CD4-positive, alpha-beta T cell treated with Interleukin-4 for 4 hours (primary cell): ENCODE results near the gene MMRN2.

ENCODE experiments used
- DNase-seq: peaks from one replicate; pipeline ENCODE4 v3.0.0-alpha.2; 2020

The MMRN2 gene

DNA sequence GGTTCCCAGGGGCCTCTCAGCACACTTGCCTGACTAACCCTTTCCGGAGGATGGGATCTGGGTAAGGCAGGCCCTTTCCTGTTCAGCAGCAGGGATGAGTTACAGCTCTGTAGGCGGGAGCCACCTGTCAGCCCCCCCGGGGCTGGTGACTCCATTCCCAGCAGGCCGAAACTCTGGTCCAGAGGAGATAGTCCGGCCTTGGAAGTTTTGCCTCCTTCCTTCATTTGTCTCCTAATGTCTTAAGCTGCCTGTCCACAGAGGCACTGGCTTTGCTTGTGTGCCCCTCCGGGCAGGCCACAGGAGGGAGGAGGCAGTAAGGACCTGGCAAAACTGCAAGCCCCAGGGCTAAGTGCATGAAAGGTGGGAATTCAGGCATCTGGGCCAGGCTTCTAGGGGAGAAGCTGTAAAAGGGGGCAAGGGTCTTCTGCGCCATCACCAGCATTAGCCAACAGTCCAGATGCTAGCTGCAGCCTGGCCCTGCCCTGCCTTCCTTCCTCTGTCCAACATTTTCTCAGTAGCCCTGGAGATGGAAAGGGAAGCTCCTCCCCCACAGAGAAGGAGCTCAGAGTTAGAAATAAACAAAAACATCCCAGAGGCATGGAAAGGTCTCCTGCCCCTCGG lies 12.1 kb upstream of the MMRN2 start:
- DNase-seq, result no peak

DNA sequence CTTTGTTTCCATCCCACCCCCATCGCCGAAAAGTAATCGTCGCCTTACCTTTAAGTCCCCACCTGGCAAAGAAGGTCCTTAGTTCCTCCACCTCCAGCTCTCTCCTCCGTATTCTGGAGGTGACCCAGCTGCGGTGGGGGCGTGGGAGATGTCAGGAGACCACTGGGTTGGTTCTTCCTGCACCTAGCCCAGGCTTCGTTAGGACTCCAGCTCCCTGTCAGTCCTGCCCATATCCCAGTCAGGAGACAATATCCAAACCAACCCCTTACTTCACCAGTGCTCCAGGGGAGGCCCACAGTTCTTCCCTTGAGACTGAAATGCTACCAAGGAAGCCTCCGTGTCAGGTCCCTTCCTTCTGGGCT lies 11.6 kb upstream of the MMRN2 start:
- no peak for DNase-seq

DNA sequence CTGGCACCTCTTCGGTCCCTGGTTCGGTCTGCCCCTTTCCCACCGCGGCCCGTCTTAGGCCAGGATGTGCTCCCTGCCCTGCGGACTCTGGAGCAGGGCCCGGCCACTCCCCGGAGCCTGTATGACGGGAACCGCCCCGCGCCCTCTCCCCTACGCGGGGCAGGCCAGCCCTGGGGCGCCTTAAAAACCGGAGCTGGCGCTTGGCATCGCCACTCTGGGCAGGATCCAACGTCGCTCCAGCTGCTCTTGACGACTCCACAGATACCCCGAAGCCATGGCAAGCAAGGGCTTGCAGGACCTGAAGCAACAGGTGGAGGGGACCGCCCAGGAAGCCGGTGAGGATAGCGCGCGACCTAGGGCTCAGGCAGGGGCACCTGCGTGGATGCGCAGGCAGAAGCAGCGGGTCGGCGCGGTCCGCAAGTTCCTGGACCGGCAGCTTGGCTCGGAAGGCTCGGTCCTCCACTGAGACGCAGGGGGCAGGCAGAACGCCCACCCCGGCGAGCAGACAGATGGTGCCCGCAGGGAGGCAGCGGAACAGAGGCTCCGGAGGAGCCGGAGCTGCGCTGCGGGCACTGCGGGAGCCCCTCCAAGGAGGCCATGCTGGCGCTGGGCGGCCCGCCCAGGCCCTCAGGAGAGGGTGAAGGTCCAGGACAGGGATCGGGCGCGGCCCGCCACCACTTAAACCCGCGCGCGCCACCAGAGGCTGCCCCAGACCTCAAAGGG lies 11.0 kb upstream of the MMRN2 start, which contains the start of gene ADIRF:
ADIRF (plus strand) TSS at position 212 of the 723 bp plus-strand sequence; CDS start at position 275, 63 bp downstream.
- no peak for DNase-seq

DNA sequence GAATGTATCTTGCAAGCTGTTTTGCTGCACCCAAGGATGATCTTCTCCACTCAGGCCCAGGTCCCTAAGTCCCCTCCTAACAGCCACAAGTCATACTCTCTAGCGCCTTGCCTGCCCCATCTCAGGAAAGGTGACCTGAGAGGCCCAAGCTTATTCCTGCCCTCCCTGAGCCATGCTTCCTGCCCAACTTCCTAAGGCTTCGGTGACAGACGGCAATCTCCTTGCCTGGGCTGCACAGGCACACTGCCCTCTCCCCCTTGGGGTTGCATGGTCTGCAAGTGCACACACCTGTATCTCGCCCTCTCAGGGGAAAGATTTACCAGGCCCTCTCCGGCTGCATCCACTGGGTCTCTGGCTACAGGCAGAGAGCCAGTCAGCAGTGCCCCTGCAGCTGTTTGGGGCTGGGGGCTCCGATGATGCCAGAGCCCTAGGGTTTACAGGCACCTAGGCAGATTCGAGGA lies 10.1 kb upstream of the MMRN2 start:
- no peak for DNase-seq

DNA sequence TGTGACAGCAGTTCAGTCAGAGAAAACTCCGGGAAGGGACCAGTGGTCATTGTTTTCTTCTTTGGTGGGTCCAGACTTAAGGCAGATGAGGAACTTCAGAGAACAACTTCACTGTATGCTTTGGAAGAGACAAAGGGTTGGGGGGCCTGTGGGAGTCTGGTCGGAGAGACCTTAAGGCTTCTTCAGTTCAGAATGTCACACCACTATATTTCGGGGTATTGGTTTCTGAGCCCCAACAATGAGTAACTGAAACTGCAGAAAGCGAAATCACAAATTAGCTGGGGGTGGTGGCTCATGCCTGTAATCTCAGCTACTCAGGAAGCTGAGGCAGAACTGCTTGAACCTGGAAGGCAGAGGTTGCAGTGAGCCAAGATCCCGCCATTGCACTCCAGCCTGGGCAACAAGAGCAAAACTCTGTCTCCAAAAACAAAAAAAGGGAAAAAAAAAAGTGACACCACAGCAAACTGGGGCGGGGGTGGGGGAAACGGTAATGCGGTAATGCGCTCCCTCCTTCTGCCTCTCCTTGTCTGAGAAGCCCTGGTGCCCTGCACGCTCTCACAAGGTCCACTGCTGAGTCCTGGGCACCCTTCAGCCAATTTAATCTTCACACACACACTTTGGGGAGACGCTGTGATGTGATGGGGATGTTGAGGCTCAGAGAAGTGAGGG lies 8.7 kb upstream of the MMRN2 start:
- DNase-seq, result no peak

DNA sequence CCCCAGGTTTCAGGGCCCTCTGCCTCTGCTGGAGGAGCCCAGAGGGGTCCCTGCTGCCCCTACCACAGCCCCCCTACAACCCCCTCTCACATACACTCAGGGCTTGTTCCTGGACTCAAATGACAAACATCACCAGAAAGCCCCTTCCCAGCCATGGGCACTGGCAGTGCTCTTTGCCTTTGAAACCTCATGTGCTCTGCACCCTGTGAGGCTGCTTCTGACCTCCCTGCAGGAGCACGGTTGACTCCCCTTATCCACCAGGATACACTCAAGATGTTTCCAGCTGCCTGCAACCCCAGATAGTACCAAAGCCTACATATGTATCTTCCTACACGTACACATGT lies 7.4 kb upstream of the MMRN2 start:
- no peak for DNase-seq

DNA sequence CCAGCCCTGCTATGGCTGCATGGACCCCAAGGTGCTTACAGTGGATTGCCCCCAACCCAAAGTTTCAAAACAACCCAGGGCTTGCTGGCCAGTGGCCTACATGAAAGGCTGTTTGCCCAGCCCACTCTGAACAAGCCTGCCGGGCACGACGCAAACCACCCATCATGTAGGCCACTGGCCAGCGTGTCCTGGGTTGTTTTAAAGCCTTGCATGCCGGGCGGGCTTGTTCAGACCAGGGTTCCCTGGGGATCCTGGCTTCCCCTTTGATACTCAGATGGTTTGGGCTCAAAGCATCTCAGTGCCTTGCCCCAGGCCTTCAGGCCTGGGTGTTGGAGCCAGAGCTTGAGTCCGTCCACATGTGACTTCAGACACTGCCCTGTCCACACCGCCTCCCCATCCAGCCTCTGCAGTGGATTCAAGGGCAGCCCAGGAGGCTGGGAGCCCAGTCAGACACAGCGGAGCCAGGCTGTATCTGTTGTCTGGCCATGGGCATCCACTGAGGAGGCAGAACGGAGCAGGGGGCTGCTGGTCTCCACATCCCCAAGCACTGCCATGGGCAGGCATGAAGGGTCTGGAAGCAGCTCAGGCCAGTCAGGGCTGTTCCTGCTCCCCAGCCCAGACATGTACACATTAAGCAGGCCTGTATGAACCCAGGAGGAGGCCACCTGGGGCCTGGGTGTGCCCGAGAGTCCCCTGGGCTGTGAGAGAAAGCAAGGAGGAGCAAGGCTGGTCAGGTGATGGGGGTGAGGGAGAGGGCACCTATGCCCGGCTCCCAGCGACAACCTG lies 6.8 kb upstream of the MMRN2 start:
- DNase-seq, result no peak

DNA sequence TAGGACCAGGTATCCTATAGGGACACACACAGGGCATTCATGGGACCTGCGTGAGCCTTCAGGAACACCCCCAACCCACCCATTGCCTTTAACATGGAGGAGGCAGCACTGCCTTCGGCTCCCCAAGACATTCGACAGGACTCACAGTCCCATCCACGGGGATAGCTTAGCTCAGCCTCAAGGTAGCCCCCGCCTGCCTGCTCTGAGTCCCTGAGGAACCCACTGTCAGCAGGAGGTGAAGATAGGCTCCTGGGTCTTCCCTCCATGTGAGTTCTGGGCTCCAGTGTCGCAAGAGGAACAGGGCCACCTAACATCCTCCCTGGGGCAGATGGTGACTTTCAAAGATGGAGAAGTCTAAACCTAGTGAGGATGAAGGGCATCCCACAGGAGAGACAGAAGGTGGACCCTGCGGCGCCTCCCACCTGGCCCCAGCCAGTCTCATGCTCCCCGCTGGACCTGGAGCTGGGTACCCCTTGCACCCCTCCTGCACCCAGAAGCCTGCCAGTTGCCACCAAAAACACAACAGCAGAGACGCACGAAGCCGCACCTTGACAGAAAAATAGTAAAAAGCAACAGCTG lies 6.0 kb upstream of the MMRN2 start:
- no peak for DNase-seq

DNA sequence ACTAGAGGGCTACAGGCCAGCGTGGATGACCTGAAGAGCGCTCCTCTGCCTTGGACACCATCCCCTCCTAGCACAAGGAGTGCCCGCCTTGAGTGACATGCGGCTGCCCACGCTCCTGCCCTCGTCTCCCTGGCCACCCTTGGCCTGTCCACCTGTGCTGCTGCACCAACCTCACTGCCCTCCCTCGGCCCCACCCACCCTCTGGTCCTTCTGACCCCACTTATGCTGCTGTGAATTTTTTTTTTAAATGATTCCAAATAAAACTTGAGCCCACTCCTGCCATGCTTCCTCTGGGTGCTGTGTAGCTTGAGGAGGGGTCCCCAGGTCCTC lies 5.5 kb upstream of the MMRN2 start:
- DNase-seq, result no peak

DNA sequence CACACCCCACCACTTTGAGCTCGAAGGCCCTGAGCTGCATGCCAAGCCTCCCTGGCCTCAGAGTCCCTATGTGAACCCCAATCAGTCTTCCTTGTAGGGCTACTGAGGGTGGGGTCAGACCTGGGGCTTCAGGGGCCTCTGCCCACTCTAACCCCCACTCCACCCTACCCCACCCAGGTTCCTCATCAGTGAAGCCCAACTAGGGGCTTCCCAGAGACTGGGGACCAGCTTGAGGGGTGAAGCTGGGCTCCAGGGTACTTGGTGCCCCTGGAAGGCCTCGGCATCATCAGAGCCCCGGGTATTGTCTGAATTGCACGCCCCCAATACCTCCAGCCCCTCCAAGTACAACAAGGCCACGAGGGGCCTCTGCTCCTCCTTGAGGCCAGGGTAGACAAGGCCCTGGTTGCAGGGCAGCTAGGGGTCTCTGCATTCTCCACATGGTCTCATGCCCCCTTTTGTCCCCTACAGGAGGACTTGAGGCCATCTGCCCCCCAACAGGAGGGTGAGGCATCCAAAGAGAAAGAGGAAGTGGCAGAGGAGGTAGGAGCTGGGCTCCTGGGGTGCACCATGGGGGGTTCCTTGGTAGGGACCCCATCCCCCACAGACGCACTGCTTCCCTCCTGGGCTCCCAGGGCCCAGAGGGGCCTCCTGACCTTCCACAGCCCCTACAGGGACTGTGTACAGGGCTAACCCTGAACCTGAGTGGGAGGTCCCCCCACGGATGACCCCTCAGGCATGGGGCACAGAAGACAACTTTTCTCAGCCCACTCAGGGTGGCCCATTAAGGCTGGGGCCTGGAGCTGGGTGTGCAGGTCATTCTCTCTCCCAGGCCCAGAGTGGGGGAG lies 4.9 kb upstream of the MMRN2 start:
- DNase-seq, result no peak

DNA sequence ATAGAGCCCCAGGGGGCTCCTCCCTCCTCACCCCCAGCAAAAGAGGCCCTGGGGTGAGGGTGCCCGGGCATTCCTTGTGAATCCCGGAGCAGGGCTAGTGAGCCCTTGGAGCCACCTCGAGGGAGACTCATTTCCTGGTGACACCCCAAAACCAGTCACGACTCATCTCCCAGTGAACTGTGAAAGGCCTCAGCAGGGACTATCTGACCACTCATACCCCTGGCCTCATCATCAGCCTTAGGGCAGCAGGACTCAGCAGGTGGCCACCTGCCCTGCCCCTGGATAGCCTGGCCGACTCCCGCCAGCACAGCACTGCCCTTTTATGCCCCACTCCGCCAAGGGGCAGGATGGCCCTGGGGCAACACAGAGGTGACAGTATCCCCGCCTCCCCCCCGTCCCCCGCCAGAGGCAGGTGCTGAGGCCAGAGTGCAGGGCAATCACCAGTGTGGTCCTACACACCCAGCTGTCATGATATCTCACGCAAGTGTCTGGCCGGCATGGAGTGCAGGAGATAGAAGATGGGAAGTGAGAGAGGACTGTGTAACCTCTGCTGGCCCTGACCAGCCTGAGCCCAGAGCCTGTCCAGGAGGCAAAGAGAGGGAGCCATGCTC lies 4.2 kb upstream of the MMRN2 start:
- no peak for DNase-seq

DNA sequence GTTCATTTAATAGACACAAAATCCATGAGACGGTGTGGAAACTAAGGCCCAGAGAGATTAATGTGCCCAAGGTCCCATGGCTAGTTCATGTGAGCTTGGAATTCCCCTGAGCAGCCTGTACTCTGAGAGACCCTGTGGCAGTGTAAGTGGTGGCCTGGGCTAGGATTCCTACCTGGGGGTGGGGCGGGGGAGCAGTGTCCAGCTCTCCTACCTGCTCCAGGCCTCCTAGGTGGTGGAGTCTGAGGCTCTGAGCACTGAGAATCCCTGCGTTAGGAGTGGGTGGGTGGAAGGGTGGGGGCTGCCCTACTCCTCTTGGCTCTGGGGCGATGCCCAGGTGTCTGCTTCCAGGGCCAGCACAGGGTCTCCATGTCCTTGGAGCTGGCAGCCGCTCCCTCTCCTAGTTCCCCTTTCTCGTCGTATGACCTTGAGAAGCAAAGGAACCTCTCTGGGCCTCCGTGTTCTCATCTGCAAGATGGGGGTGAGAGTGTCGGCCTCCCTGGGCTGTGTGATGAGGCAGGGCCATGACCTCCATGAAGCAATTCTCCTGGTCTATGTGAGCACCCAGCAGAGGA lies 3.5 kb upstream of the MMRN2 start:
- no peak for DNase-seq

DNA sequence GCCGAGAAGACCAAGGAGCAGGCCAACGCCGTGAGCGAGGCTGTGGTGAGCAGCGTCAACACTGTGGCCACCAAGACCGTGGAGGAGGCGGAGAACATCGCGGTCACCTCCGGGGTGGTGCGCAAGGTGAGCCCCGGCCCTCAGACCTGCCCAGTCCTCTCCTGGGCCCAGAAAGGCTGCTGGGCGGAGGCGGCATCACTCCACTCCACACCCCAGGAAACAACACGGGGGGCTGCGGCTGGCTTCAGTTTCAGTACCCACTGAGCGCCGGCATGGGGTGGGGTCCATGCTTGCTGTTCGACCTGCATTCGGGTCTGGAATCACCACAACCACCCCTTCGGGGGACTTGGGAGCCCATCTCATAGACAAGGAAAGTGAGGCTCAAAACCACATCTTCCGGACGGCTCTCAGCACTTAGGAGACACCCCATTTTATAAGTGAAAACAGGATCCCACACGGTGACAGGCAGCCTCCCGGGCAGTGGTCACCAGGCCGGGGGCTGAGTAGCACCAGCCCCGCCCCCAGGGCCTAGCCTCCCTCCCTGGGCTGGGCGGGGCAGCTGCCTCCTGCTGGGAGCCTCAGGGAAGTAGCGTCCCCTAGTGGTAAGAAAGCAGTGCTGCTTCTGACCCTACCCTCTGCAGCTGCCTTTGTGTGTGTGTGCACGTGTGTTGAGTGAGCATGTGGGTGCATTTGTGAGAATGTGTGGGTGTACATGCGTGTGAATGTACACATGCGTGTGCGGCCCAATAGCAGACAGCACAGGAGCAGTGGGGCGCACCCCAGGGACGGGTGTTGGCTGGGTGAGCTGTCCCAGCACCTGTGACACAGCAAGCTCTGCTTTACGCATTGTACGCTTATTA lies 2.8 kb upstream of the MMRN2 start:
- peak; percentile 33 for DNase-seq

DNA sequence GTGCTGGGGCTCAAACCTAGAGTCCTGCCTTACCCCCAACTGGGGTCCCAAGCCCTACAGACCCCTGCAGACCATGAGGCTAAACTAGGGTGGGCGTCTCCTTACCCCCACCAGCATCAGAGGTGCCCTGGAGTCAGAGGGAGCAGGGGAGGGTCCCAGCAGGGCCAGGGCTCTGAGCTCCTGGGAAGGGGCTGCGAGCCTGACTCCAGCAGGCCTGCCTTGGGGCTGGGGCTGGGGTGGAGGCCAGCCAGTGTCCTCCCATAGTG lies 2.3 kb upstream of the MMRN2 start:
- no peak for DNase-seq

DNA sequence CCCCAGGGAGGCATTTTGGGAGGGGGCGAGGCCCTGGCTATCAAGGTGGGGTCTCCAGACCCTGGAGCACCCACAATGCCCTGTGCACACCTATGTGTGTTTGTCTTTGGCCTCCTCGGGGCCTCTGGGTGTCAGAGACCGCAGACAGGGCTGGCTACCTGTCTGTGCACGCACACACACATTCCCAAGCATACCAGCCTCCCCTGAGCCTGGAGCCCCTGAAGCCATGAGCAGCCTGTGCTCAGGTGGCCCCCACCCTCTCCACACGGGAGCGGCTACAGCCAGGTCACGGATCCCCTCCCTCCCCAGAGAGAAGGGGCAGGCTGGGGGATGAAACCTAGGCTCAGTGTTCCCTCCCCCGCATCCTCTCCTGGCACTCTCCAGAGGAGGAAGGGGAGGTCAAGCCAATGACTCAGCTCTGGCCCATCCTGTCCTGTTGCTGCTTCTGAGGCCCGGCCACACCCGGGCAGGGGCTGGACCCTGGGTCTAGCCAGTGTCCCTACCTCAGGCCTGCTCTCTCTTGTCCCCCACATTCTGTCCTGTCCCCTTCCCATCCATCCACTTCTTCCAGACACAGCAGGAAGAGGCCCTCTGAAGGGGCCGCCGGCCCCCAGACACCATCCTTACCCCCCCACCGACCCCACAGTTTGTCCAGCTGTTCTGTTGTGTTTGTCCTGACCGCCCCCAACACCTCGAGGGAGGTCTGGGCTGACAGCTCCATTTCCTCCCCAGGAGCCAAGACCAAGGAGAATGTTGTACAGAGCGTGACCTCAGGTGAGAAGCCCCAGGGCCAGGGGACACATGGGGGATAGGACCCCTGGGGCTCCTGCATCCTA lies 1.7 kb upstream of the MMRN2 start:
- no peak for DNase-seq

DNA sequence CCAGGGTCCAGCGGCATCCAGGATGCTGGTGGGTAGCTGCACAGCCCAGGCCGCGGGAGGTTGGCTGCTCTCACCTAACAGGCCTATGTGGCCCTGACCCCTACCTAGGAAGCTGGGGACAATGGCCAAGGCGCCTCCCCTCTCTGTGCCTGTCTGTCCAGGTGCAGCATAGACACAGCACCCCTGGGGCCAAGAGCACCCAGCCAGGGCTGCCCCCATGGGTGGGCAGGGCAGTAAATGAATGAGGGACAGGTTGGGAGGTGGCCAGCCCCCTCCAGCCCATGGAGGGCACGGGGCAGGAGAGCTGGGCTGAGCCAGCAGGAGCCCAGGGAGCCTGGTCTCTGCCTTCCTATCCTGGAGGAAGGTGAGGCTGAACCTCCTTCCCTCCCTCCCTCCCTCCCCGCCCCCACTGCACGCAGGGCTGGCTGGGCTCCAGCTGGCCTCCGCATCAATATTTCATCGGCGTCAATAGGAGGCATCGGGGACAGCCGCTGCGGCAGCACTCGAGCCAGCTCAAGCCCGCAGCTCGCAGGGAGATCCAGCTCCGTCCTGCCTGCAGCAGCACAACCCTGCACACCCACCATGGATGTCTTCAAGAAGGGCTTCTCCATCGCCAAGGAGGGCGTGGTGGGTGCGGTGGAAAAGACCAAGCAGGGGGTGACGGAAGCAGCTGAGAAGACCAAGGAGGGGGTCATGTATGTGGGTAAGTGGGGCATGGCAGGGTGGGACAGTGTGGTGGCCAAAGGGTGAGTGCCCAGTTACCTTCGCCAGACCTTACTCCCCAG lies 893 bp upstream of the MMRN2 start, which contains the start of gene SNCG:
SNCG (plus strand) TSS at position 484 of the 785 bp plus-strand sequence; CDS start at position 583, 99 bp downstream.
- no peak for DNase-seq

DNA sequence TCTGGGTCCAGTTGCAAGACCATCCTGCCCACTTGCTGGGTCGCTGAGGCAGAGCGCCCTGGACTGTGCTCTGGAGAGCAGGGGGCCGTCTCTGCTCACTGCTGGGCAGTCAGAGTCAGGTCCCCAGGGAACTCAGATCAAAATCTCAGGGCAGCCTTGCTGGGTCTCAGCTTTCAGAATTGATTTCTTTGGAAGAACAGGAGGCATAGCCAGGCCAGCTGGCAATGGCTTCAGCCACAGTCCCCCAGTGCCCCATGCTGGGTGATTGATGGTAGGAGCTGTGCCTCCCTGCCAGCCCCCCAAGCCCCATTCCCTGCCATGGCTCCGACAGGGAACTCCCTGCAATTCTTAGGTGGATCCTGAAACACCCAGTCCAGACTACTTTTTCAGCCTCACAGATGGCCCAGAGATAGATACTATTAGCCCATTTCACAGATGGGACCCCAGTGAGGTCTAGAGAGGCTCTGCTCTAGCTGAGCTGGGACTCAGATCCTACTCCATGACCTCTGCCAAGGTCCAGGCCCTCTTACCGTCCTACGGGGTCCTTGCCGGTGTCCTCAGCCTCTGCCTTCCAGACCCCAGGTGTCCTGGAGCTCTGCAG lies 467 bp downstream of the MMRN2 start:
- no peak for DNase-seq

DNA sequence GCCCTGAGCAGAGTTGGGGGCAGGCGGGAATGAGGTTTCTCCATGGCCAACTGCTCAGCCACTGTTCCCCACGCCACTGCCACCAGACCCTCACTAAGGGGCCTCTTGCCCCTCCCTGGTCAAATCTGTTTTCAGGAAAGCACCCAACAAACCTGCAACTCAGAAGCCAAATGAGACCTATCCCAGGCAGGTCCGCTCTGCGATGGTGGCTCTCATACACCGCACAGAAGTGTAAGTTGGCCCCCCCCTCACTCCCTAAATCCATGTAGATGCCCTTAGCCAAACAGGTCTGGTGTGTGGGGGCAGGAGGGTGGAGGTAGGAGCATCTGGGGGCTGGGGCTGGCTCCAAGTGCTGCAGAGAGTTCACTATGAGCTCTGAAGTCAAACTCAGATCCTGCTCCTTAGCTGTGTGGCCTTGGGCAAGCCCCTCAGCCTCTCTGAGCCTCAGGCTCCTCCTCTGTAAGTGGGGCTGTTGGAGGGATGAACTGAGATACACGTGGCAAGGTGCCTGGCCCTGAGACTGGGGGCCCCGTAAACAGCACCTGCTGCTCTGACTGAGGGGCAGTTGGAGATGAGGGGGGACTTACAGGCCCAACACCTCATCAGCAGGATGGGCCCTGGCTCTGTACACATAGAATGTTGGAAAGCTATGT lies 1.1 kb downstream of the MMRN2 start:
- no peak for DNase-seq
